Esophagus squamous epithelium (tissue), 5 donors: ENCODE results near the gene HTATIP2. TPM values are rescaled to one million over a fixed set of nuclear protein-coding genes. Genes with fewer than 3 reads are reported as not detected.
"Not testable (repeated sequence)": the region's sequence is repeated elsewhere in the genome, so short reads cannot be mapped to it uniquely, and the experiment has no call there.

Experiments used
- DNase-seq: peaks from one replicate; lab custom pipeline; 2025; lab: John Stamatoyannopoulos, UW
- H3K27ac ChIP-seq, 4 donors: fragments of 200-600 bp; sonication (generic); one replicate each; pipeline ENCODE4 v1.5.1; 2016 to 2019; ENCODE audit warnings: mild to moderate bottlenecking in 1 of 4
- H3K27me3 ChIP-seq, 4 donors: fragments of 200-600 bp; sonication (generic); 1 replicate in 3 of 4; 2 replicates in 1 of 4; pipeline versions ENCODE4 v1.5.1 to v1.6.0; 2017 to 2021; ENCODE audit warnings: antibody characterized with exemption in 1 of 4
- H3K36me3 ChIP-seq, 3 donors: fragments of 200-600 bp; sonication (generic); one replicate each; pipeline ENCODE4 v1.5.1; 2016 to 2019
- H3K4me1 ChIP-seq, 3 donors: fragments of 200-600 bp; sonication (generic); one replicate each; pipeline ENCODE4 v1.5.1; 2017 to 2019
- H3K4me3 ChIP-seq, 4 donors: fragments of 200-600 bp; sonication (generic); 1 replicate in 3 of 4; 2 replicates in 1 of 4; pipeline ENCODE4 v1.5.1; 2016 to 2019; ENCODE audit warnings: mild to moderate bottlenecking in 2 of 4, moderate library complexity in 1 of 4
- H3K9me3 ChIP-seq, 3 donors: fragments of 200-600 bp; sonication (generic); one replicate each; pipeline ENCODE4 v1.5.1; 2016 to 2019
- CTCF ChIP-seq, 6 experiments: fragments of 450-650 bp in 4 of 6; fragments of 200-600 bp in 2 of 6; sonication (generic) in 2 of 6; IDR thresholded peaks; one replicate each; pipeline ENCODE4 v1.5.1; 2016 to 2019; ENCODE audit warnings: antibody characterized with exemption in 6 of 6, mild to moderate bottlenecking in 4 of 6, moderate library complexity in 4 of 6
- POLR2A ChIP-seq, 4 donors: fragments of 450-650 bp; IDR thresholded peaks; one replicate each; pipeline ENCODE4 v1.6.1; 2017; ENCODE audit warnings: antibody characterized with exemption in 4 of 4, mild to moderate bottlenecking in 4 of 4, moderate library complexity in 3 of 4
- WGBS, 2 donors: methylation state at CpG; one replicate each; pipeline ENCODE4 v1.1.5; 2018; 5-methylcytosine and 5-hydroxymethylcytosine counted together
- intact Hi-C: fragments of 100-400 bp; cut with DNase I; formaldehyde crosslinking; loops from one replicate; pipeline ENCODE4 v1.15.0; 2022
- total RNA-seq, 4 donors: library from RNA; depleted of rRNA; stranded (reverse); fragments of >200 nt; gene quantifications; one replicate each; pipeline ENCODE4 v1.1.0, GENCODE V29; 2016
- donor health status: DM: yes; HTN: yes; CAD: no.

The HTATIP2 gene
- total RNA-seq, 4 donors from 2014 or later, result 52.9 to 76.4 (median 61.3) TPM

- Histone ChIP-seq H3K27me3 (no peaks in the 10 kb centered on the region), H3K36me3 (no peaks in the 10 kb centered on the region), H3K4me3 (no peak overlapping the region), H3K4me1 (peaks cover 10 to 45% (median 34%) of the 10 kb centered on the region in 3 donors), H3K9me3 (no peaks in the 10 kb centered on the region), H3K27ac (no peak overlapping the region)
- TF ChIP-seq POLR2A (IDR thresholded peaks at IDR 0.05) (no peak), CTCF (IDR thresholded peaks at IDR 0.05) (no peak)
- 0 to 36% methylated on average over 1 of the region's 1 CpG for WGBS, 2 donors
- intact Hi-C loops, result no loop called here
- no peak for DNase-seq
Observed at GRCh38 chr11:20362481-20362880, 1.0 kb upstream of the HTATIP2 start.

- peak overlapping the region; percentile 72 to 100 (median 94) for H3K4me3 ChIP-seq
- 81 to 84% methylated on average over 2 of the region's 2 CpGs for WGBS, 2 donors
- DNase-seq, result no peak
- TF ChIP-seq CTCF (IDR thresholded peaks at IDR 0.05) (no peak), POLR2A (IDR thresholded peaks at IDR 0.05) (no peak)
- no peaks in the 10 kb centered on the region for H3K27me3 ChIP-seq
- H3K9me3 ChIP-seq, result no peaks in the 10 kb centered on the region
- intact Hi-C loops, result no loop called here
- H3K4me1 ChIP-seq, result peaks cover 10 to 52% (median 36%) of the 10 kb centered on the region in 3 donors
- peak overlapping the region; percentile 93 to 99 (median 98) for H3K27ac ChIP-seq
- H3K36me3 ChIP-seq, result no peaks in the 10 kb centered on the region
Observed at GRCh38 chr11:20363149-20363499, 390 bp upstream of the HTATIP2 start.

GRCh38 chr11:20364341-20364792 lies 853 bp downstream of the HTATIP2 start:
- Histone ChIP-seq H3K9me3 (no peaks in the 10 kb centered on the region), H3K27me3 (no peaks in the 10 kb centered on the region), H3K4me3 (peak overlapping the region; percentile 72 to 100 (median 94)), H3K27ac (peak overlapping the region; percentile 93 to 99 (median 98)), H3K36me3 (peaks cover 0 to 1% (median 0%) of the 10 kb centered on the region in 3 donors), H3K4me1 (peaks cover 10 to 64% (median 40%) of the 10 kb centered on the region in 3 donors)
- DNase-seq, result no peak
- WGBS, 2 donors, result 10 to 23% methylated on average over 5 to 6 of the region's 6 CpGs
- intact Hi-C loops, result no loop called here
- TF ChIP-seq POLR2A (IDR thresholded peaks at IDR 0.05), result no peak

GRCh38 chr11:20365465-20365864 lies 2.0 kb downstream of the HTATIP2 start:
- DNase-seq, H3K27me3 ChIP-seq, H3K9me3 ChIP-seq, intact Hi-C loops, H3K4me3 ChIP-seq: not testable (repeated sequence)
- Histone ChIP-seq H3K4me1 (peaks cover 10 to 69% (median 40%) of the 10 kb centered on the region in 3 donors), H3K36me3 (peaks cover 0 to 12% (median 0%) of the 10 kb centered on the region in 3 donors), H3K27ac (peak overlapping the region in 2 of 4 donors; percentile 49 to 99)
- 72 to 87% methylated on average over 6 of the region's 6 CpGs for WGBS, 2 donors

- TF ChIP-seq POLR2A (IDR thresholded peaks at IDR 0.05) (no peak), CTCF (IDR thresholded peaks at IDR 0.05) (no peak)
Observed at GRCh38 chr11:20367313-20367948, 3.9 kb downstream of the HTATIP2 start.

GRCh38 chr11:20368438-20368837 lies 4.9 kb downstream of the HTATIP2 start:
- no peak for TF ChIP-seq CTCF (IDR thresholded peaks at IDR 0.05)
- no peak for TF ChIP-seq POLR2A (IDR thresholded peaks at IDR 0.05)
- peaks cover 0 to 30% (median 0%) of the 10 kb centered on the region in 3 donors for H3K36me3 ChIP-seq
- no peak for DNase-seq
- intact Hi-C loops, result no loop called here
- H3K27me3 ChIP-seq, result no peaks in the 10 kb centered on the region
- peaks cover 10 to 64% (median 36%) of the 10 kb centered on the region in 3 donors for H3K4me1 ChIP-seq
- no peak overlapping the region for H3K4me3 ChIP-seq
- H3K9me3 ChIP-seq, result no peaks in the 10 kb centered on the region
- peak overlapping the region; percentile 64 to 84 (median 74) for H3K27ac ChIP-seq

More at GRCh38 chr11:20367313-20367948, 3.9 kb downstream of the HTATIP2 start:
- intact Hi-C loops, result no loop called here
- DNase-seq, result no peak
- Histone ChIP-seq H3K27ac (peak overlapping the region; percentile 67 to 84 (median 75)), H3K9me3 (no peaks in the 10 kb centered on the region), H3K27me3 (no peaks in the 10 kb centered on the region), H3K36me3 (peaks cover 0 to 30% (median 0%) of the 10 kb centered on the region in 3 donors), H3K4me1 (peaks cover 10 to 69% (median 40%) of the 10 kb centered on the region in 3 donors), H3K4me3 (peak overlapping the region in 1 of 4 donors; percentile 28)
- 16 to 22% methylated on average over 9 of the region's 9 CpGs for WGBS, 2 donors
